Measurements from ENCODE around the gene ADAMTS17. TPM values are rescaled to one million over a fixed set of nuclear protein-coding genes. Genes with fewer than 3 reads are reported as not detected.
A peak's percentile ranks its signal among the peaks of the same experiment; 100 is the strongest.

ADAMTS17 gene
- total RNA-seq, 1 donor from 2014 or later: 17.0 TPM

- DNase-seq: no peak
These were observed 32.4 kb downstream of the ADAMTS17 start for GRCh38 chr15:100309109-100310040.

GRCh38 chr15:100308608-100309007 is 33.2 kb downstream of the ADAMTS17 start:
- peak; percentile 71 for DNase-seq

DNA sequence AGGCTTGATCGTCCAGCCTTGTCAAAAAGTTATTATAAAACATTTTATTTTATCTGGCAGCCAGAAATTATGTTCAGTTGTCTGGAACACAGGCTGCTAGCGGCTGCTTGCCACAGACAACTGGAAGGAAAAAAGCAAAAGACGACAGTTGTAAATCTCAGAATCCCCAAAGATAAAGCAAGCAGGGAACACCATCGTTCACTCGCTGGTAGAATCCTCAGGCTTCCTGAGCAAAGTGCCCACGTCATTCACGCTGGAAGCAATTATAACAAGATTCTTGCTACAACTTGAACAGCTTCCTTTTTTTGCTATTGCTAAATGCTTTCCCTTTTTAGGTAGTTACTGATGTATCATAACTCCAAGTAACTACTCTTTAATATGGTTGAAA is 33.6 kb downstream of the ADAMTS17 start:
- DNase-seq: peak; percentile 71

- peak; percentile 16 for DNase-seq
These were observed 34.2 kb downstream of the ADAMTS17 start for GRCh38 chr15:100307241-100308212.

DNA sequence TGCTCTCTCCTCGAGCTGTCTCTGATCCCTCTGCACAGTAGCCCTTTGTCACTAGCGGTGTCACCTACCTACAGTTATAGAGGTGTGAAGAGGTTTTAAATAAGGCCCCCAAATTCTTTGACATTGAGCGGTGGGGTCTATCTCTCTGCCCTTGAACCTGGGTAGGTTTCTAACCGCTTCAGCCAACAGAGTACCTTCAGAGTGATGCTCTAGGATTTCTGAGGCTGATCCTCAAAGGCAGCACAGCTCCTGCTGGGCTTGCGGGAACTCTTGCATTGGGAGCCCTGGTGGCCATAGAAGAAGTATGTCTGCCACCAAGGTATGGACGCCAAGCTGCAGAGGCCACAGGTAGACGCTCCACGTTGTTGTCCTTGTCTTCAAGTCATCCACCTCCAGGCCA is 35.7 kb downstream of the ADAMTS17 start:
- DNase-seq: no peak

- DNase-seq: no peak
These were observed 39.8 kb downstream of the ADAMTS17 start for GRCh38 chr15:100301910-100302431.

- DNase-seq: no peak
These were observed 43.5 kb downstream of the ADAMTS17 start for GRCh38 chr15:100298257-100298656.

- no peak for DNase-seq
These were observed 44.0 kb downstream of the ADAMTS17 start for GRCh38 chr15:100297812-100298211.

- no peak for DNase-seq
These were observed 45.7 kb downstream of the ADAMTS17 start for GRCh38 chr15:100295939-100296565.

DNA sequence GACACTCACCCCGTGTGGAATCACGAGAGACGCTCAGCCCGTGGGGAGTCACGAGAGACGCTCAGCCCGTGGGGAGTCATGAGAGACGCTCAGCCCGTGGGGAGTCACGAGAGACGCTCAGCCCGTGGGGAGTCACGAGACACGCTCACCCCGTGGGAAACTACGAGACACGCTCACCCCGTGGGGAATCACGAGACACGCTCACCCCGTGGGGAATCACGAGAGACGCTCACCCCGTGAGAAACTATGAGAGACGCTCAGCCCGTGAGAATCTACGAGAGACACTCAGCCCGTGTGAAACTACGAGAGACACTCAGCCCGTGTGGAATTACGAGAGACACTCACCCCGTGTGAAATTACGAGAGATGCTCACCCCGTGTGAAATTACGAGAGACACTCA is 49.8 kb downstream of the ADAMTS17 start:
- DNase-seq: no peak

- no peak for DNase-seq
These were observed 50.7 kb downstream of the ADAMTS17 start for GRCh38 chr15:100291106-100291505.

- DNase-seq: no peak
These were observed 56.0 kb downstream of the ADAMTS17 start for GRCh38 chr15:100285641-100286295.

- no peak for DNase-seq
These were observed 57.1 kb downstream of the ADAMTS17 start for GRCh38 chr15:100284701-100285100.

DNA sequence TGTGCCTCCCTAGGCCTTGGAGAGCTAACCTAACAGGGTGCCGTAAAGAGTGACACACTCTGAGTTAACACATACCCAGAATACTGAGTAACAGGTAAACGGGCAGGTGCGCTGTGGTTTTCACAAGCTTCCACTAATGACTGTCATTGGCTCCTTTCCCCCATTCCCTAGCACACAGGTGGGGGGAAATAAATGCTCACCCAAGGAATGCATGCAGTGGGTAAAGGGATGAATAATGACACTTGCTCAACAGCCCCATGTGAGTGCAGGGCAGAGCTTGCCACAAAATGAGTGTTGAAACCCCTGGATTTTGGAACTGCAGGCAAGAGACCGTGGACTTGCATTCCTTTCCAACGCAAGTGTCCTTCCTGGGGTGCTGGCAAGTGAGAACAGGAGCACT is 57.6 kb downstream of the ADAMTS17 start:
- DNase-seq: no peak

- no peak for DNase-seq
These were observed 60.5 kb downstream of the ADAMTS17 start for GRCh38 chr15:100281096-100281917.

GRCh38 chr15:100279849-100280248 is 61.9 kb downstream of the ADAMTS17 start:
- DNase-seq: no peak

DNA sequence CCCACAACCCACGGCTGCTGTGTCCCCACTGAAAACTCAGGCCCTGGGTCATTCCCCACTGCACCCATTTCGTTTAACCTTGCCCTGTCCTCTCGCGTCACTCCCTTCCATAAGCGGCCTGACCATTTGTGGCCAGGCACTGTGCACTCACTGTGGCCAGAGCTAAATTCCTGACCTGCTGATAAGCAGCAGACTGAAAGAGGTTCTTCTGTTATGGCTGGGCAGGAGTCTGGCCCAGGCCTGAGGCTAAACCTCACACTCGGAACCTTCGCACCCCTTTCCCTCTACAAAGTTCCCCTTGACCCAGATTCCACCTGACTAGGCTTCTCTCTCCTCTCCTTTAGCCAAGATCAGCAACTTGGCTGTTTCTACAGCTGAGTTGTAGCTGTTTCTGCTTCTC is 62.3 kb downstream of the ADAMTS17 start:
- no peak for DNase-seq

GRCh38 chr15:100278596-100279380 is 63.0 kb downstream of the ADAMTS17 start:
- no peak for DNase-seq

DNA sequence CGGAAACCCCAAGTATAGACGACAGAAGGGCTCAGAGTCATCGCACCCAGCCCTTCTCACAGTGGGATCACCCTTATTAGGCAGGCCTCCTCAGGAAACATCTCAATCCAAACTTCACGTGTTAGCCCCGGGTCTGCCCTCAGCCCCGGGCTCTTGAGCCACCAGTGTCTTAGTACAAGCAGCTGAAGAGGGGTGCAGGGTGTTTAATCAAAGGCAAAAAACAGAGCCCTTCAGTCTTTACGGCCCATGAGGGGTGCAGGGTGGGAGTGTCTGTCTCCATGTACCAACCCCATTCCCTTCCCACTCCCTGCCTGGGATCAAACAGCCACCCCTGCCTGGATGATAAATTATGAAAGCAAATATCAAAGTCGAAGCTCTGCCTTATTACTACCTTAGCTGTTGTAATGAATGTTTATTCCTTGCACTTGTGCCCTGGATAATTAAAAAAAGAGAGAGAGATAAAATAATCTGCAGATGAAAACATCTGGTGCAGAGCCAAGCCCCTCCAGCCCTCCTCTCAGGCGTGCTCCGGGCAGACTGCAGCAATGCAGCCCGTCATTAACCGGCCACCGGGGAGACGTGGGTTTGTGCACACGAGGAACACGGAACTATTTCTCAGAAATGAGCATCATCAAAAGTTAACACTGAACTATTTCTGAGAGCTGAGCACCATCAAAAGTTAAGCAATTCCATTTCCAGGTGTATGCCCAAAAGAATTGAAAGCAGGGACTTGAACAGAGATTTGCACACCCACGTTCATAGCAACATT is 64.5 kb downstream of the ADAMTS17 start:
- DNase-seq: no peak

Measured in skin of body (tissue), 2 donors.